ENCODE data around the gene NDUFS3.

Gene NDUFS3

DNA sequence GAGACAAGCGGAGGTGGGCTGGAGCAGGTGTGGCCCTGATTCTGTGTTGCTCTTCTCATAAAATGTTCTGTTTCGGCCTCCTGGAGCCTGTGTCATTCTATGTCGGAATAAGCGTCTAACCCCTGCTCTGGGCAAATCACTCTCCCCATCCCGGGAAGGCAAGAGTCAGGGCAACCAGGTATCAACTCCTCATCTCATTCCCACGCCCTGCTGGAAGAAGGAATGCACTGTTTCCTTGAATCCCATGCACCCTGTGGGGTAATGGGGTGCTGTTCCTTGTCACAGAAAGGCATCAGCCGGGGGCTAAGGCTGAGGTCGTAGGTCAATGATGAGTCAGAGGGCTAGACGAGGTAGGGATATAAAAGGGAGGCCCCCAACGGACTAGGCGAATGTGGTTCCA, 10.2 kb downstream of the NDUFS3 start:
- TF ChIP-seq, protein P1, sequence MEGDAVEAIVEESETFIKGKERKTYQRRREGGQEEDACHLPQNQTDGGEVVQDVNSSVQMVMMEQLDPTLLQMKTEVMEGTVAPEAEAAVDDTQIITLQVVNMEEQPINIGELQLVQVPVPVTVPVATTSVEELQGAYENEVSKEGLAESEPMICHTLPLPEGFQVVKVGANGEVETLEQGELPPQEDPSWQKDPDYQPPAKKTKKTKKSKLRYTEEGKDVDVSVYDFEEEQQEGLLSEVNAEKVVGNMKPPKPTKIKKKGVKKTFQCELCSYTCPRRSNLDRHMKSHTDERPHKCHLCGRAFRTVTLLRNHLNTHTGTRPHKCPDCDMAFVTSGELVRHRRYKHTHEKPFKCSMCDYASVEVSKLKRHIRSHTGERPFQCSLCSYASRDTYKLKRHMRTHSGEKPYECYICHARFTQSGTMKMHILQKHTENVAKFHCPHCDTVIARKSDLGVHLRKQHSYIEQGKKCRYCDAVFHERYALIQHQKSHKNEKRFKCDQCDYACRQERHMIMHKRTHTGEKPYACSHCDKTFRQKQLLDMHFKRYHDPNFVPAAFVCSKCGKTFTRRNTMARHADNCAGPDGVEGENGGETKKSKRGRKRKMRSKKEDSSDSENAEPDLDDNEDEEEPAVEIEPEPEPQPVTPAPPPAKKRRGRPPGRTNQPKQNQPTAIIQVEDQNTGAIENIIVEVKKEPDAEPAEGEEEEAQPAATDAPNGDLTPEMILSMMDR (IDR thresholded peaks at IDR 0.05; ENCODE audit: low read depth, low read length): no peak
- peaks cover 8% of the 10 kb centered on the region for H3K27me3 ChIP-seq
- no peak for DNase-seq
- H3K9me3 ChIP-seq: no peaks in the 10 kb centered on the region
- no peaks in the 10 kb centered on the region for H3K4me1 ChIP-seq
- H3K36me3 ChIP-seq: no peaks in the 10 kb centered on the region
- H3K4me3 ChIP-seq (ENCODE audit: low read depth, low read length): no peak overlapping the region

DNA sequence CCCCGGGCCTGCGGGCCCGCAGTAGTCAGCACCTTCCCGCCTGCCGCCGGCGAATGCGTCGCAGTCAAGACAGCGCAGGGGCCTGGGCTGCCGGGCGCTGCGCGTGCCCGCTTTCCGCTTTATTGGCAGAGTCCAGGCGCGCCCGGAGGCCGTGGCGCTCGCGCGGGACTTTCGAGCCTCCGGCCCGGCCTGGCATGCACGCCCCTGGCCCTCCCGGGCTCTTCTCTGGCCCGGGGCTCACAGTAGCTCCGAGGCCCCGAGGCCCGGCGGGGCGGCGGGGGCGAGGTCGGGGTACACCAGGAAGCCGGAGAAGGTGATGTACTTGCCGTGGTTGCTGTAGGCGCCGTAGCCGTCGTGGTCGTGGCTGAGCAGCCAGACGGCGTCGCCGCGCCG, 10.7 kb downstream of the NDUFS3 start:
- no peaks in the 10 kb centered on the region for H3K4me1 ChIP-seq
- TF ChIP-seq, protein P1 (IDR thresholded peaks at IDR 0.05; ENCODE audit: low read depth, low read length): no peak
- no peaks in the 10 kb centered on the region for H3K36me3 ChIP-seq
- peaks cover 8% of the 10 kb centered on the region for H3K27me3 ChIP-seq
- no peak overlapping the region for H3K4me3 ChIP-seq (ENCODE audit: low read depth, low read length)
- no peaks in the 10 kb centered on the region for H3K9me3 ChIP-seq
- no peak for DNase-seq

DNA sequence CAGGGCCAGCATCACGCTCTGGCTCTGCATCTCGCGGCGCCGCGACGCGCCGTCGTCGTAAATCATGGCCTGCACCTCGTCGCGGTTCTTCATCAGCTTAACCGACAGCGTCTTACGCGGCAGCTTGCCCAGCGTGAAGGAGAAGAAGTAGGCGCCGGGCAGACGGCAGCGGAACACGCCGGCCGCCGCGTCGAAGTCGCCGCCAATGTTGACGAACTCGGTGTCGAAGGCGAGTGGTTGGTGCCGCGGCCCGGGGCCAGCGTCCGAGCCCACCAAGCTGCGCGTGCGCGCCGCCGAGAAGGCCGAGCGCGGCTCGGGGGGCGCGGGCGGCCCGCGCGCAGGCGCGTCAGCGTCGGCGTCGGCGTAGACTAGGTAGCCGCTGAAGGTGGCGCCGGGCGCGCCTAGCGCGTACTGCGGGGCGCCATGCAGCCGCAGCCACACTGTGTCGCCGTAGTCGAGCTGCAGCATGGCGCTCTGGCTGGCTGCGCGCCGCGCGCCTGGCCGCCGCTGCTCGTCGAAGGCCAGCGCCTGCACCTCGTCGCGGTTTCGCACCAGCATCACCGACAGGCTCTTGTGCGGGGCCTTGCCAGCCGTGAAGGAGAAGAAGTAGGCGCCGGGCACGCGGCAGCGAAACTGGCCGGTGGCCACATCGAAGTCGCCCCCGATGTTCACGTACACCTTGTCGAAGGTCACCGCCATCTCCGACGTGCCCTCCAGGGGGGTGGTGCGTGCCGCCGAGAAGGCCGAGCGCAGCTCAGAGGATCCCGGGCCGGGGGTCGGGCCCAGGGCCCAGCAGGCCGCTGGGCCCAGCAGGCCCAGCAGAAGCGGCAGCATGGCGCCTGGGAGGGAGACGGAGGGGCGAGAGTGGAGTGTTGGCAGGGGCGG, 11.3 kb downstream of the NDUFS3 start:
- DNase-seq: no peak
- TF ChIP-seq, protein P1 (IDR thresholded peaks at IDR 0.05; ENCODE audit: low read depth, low read length): no peak
- H3K9me3 ChIP-seq: no peaks in the 10 kb centered on the region
- H3K4me3 ChIP-seq (ENCODE audit: low read depth, low read length): no peak overlapping the region
- H3K4me1 ChIP-seq: no peaks in the 10 kb centered on the region
- peaks cover 8% of the 10 kb centered on the region for H3K27me3 ChIP-seq
- no peaks in the 10 kb centered on the region for H3K36me3 ChIP-seq

- Histone ChIP-seq H3K4me1 (no peaks in the 10 kb centered on the region), H3K27me3 (peaks cover 8% of the 10 kb centered on the region), H3K4me3 (ENCODE audit: low read depth, low read length) (no peak overlapping the region), H3K36me3 (no peaks in the 10 kb centered on the region), H3K9me3 (no peaks in the 10 kb centered on the region)
- TF ChIP-seq, protein P1 (IDR thresholded peaks at IDR 0.05; ENCODE audit: low read depth, low read length): no peak
- DNase-seq: no peak
Measured at GRCh38 chr11:47591764-47592163, 12.9 kb downstream of the NDUFS3 start.

DNA sequence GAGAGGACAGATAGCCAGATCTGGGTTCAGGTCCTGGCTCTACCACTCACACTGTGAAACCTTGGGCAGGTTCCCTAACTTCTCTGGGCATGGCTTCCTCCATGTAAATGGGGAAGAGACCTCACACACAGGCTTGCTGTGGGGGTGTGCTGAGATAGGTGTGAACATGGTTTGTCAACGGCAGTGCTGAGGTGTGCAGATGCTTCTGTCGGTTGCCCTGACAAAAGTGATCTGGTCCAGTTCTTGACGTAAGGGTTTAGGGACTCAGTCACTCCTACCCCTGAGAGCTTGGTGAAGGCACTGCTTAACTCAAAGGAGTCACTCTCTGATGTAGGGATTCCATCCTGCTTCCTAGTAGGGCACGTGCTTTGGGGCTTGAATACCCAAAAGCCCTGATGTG, 13.4 kb downstream of the NDUFS3 start:
- DNase-seq: no peak
- H3K4me3 ChIP-seq (ENCODE audit: low read depth, low read length): no peak overlapping the region
- H3K9me3 ChIP-seq: no peaks in the 10 kb centered on the region
- TF ChIP-seq, protein P1 (IDR thresholded peaks at IDR 0.05; ENCODE audit: low read depth, low read length): no peak
- H3K4me1 ChIP-seq: no peaks in the 10 kb centered on the region
- H3K27me3 ChIP-seq: peaks cover 8% of the 10 kb centered on the region
- no peaks in the 10 kb centered on the region for H3K36me3 ChIP-seq

- DNase-seq: no peak
- no peaks in the 10 kb centered on the region for H3K4me1 ChIP-seq
- no peaks in the 10 kb centered on the region for H3K9me3 ChIP-seq
- H3K36me3 ChIP-seq: no peaks in the 10 kb centered on the region
- H3K4me3 ChIP-seq (ENCODE audit: low read depth, low read length): no peak overlapping the region
- H3K27me3 ChIP-seq: peaks cover 8% of the 10 kb centered on the region
- TF ChIP-seq, protein P1 (IDR thresholded peaks at IDR 0.05; ENCODE audit: low read depth, low read length): no peak
Measured at GRCh38 chr11:47592970-47593369, 14.1 kb downstream of the NDUFS3 start.

Data from BE2C (cell line).